HUES6 (cell line): ENCODE results near the gene ITFG1.
"Not testable (repeated sequence)": the region's sequence is repeated elsewhere in the genome, so short reads cannot be mapped to it uniquely, and the experiment has no call there.

Experiments
- H3K27ac ChIP-seq: 2 replicates; pipeline ENCODE4 v1.7.0; 2013; ENCODE audit warnings: low read depth, mild to moderate bottlenecking, low read length, inconsistent platforms
- H3K27me3 ChIP-seq: 2 replicates; pipeline ENCODE4 v1.6.1; 2013; ENCODE audit warnings: low read length; ENCODE audit not compliant: control insufficient read depth, insufficient read depth
- H3K36me3 ChIP-seq: 2 replicates; pipeline ENCODE4 v1.6.1; 2013; ENCODE audit warnings: low read length; ENCODE audit not compliant: control insufficient read depth, insufficient read depth
- H3K4me1 ChIP-seq: 2 replicates; pipeline ENCODE4 v1.6.1; 2013; ENCODE audit warnings: low read length; ENCODE audit not compliant: control insufficient read depth, insufficient read depth
- H3K4me3 ChIP-seq: 2 replicates; pipeline ENCODE4 v1.5.1; 2013; ENCODE audit warnings: low read depth, low read length
- H3K9ac ChIP-seq: one replicate; pipeline ENCODE4 v1.6.1; 2013; ENCODE audit warnings: mild to moderate bottlenecking, low read length
- H3K9me3 ChIP-seq: 2 replicates; pipeline ENCODE4 v1.6.1; 2013; ENCODE audit warnings: low read depth, low read length; ENCODE audit not compliant: control insufficient read depth, insufficient read depth

Gene ITFG1

DNA sequence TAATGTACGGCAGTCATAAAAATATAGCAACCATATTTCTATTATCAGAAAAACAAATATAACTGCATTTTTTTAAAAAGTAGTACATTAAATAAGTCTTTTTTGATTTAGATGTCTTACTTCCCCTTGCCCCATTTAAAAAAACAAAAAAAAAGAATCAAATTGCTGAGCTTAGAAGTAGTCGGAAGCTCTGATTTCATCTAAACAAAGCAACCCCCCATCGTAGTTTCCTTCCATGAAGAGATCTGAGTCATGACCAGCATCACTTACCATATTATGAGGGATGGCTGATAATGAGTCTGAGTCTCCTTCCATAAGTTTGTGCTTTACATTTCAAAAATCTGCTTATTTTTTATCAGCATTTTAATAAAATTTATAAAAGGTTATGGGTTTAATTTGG lies 86.2 kb downstream of the ITFG1 start:
- Histone ChIP-seq H3K27ac (no peak overlapping the region), H3K4me3 (no peak overlapping the region), H3K27me3 (no peaks in the 10 kb centered on the region), H3K36me3 (no peaks in the 10 kb centered on the region), H3K9me3 (no peaks in the 10 kb centered on the region), H3K9ac (no peak overlapping the region), H3K4me1 (peaks cover 35% of the 10 kb centered on the region)

DNA sequence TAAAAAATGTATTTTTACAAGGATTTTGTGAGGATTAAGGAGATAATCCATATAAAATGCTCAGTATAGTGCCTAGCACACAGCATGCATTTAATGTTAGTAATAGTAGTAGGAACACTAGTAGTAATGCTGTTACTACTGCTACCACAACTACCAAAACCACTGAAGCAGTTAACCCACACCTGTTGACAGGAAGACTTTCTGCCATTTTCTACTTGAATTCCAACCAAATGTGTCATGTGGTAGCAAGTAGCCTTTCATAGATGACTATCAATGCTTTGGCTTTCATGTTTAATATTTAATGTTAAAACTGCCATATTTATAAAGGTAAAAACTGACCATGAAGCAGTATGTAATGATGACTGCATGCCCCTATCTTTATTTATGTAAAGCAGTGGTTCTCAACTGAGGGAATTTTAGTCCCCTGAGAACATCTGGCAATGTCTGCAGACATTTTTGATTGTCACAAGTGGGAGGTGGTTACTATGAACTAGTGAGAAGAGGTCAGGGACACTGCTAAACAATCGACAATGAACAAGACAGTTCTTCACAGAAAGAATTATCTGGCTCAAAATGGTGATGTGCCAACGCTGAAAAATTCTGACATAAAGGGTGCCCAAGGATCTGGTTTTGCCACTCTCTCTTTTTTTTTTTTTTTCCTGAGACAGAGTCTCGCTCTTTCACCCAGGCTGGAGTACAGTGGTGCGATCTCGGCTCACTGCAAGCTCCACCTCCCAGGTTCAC lies 89.4 kb downstream of the ITFG1 start:
- Histone ChIP-seq H3K27ac (no peak overlapping the region), H3K4me1 (peaks cover 31% of the 10 kb centered on the region), H3K9me3 (no peaks in the 10 kb centered on the region), H3K9ac (no peak overlapping the region), H3K4me3 (no peak overlapping the region), H3K36me3 (no peaks in the 10 kb centered on the region), H3K27me3 (no peaks in the 10 kb centered on the region)

DNA sequence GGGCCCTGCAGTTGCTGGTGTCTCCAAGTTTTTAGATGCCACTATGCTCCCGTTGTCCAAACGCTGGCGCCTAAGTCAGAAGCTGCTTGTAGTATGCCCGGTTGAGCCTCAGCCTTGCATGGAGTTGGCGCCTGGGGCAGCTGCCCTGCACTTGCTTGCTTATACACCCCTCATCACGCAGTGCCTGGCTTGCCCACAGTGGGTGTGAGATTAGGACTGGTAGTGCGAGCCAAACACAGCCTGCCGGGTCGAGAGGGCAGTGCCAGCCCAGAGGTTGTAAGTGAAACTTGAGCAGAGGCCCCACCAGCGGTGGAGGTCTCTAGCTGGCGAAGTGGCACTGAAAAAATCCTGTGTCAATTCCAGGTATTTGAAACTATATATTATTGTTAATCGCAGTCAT lies 90.3 kb downstream of the ITFG1 start:
- H3K27me3 ChIP-seq = no peaks in the 10 kb centered on the region
- H3K9me3 ChIP-seq = no peaks in the 10 kb centered on the region
- H3K36me3 ChIP-seq = no peaks in the 10 kb centered on the region
- no peak overlapping the region for H3K4me3 ChIP-seq
- H3K27ac ChIP-seq = no peak overlapping the region
- no peak overlapping the region for H3K9ac ChIP-seq
- peaks cover 38% of the 10 kb centered on the region for H3K4me1 ChIP-seq

DNA sequence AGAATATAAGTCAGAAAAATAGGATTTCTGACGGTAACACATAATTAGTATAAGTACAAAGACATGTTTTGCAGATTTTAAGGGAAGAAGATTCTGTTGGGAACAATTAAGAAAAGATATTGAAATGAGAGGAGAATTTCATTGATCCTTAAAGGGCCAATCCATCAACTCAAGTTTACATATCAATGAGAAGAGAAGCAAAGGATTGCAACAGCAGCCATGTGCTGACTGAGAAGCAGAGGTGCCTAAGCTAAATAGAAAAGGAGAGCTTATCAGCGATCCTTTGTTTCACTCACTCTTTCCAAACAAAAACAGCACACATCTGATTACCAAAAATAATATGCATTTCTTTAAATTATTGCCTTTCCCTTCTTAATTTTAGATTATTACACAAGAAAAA lies 94.6 kb downstream of the ITFG1 start:
- H3K36me3 ChIP-seq = no peaks in the 10 kb centered on the region
- H3K27ac ChIP-seq = peak overlapping the region; percentile 34; the same call in 1 of the 2 replicates
- H3K4me3 ChIP-seq = no peak overlapping the region
- H3K9me3 ChIP-seq = no peaks in the 10 kb centered on the region
- peaks cover 32% of the 10 kb centered on the region for H3K4me1 ChIP-seq
- no peak overlapping the region for H3K9ac ChIP-seq
- no peaks in the 10 kb centered on the region for H3K27me3 ChIP-seq

DNA sequence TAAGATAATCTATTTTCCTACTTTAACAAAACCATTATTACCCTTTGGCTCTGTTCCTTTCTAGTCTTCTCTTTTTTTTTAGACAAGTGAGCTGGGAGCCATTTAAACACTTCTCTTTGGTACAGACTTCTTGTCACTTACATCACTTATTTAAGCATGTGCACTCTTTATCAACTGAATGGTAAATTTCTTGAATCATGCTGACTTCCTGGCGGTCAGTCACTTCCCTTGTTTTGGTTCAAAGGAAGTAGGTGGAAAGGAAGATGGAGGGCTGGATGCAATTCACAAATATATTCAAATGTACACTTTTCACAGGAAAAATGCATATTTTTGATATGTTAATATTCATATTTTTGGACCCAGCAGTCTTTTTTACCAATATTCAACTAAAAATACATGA lies 97.1 kb downstream of the ITFG1 start:
- H3K9ac ChIP-seq = no peak overlapping the region
- peaks cover 26% of the 10 kb centered on the region for H3K4me1 ChIP-seq
- H3K9me3 ChIP-seq = no peaks in the 10 kb centered on the region
- no peak overlapping the region for H3K4me3 ChIP-seq
- H3K27ac ChIP-seq = no peak overlapping the region
- H3K36me3 ChIP-seq = no peaks in the 10 kb centered on the region
- no peaks in the 10 kb centered on the region for H3K27me3 ChIP-seq

DNA sequence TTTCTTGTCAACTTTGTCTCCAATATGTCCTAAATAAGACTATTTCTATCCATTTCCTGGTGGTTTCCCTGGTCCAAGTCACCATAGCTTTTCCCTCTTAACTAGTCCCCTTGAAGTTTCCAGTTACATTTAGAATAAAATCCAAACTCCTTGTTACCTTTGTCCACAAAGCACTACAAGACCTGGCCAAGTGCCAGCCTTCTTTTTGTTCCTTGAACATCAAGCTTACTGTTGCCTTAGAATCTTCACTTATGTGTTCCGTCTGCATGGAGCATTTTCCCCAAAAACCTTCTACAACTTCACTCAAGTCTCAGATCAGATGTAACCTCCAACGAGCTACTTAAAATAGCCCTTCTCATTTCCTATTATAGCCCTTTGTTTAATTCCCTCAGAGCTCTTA lies 101.4 kb downstream of the ITFG1 start:
- H3K9ac ChIP-seq = no peak overlapping the region
- H3K27me3 ChIP-seq = no peaks in the 10 kb centered on the region
- peaks cover 7% of the 10 kb centered on the region; the same call in 1 of the 2 replicates for H3K4me1 ChIP-seq
- no peaks in the 10 kb centered on the region for H3K9me3 ChIP-seq
- no peaks in the 10 kb centered on the region for H3K36me3 ChIP-seq
- H3K4me3 ChIP-seq = no peak overlapping the region
- no peak overlapping the region for H3K27ac ChIP-seq

DNA sequence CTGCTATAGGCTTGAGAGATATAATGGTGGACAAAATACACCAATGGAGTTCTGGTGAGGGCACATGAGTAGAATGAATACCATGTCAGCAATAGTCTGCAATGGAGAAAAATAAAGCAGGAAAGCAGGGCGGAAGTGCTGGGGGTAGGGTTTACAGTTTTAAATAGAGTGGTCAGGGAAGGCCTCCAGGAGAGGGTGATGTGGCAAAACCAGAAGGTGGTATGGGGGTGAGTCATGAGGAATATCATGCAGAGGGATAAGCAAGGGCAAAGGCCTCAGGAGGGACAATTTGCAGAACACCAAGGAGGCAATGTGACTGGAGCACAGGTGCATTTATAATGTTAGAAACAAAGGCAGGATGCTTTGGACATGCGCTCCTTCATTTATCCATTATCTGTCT lies 102.0 kb downstream of the ITFG1 start:
- H3K9me3 ChIP-seq = peaks cover 3% of the 10 kb centered on the region; the same call in 1 of the 2 replicates
- peaks cover 4% of the 10 kb centered on the region; the same call in 1 of the 2 replicates for H3K4me1 ChIP-seq
- no peak overlapping the region for H3K4me3 ChIP-seq
- H3K36me3 ChIP-seq = no peaks in the 10 kb centered on the region
- no peaks in the 10 kb centered on the region for H3K27me3 ChIP-seq
- no peak overlapping the region for H3K9ac ChIP-seq
- H3K27ac ChIP-seq = no peak overlapping the region

DNA sequence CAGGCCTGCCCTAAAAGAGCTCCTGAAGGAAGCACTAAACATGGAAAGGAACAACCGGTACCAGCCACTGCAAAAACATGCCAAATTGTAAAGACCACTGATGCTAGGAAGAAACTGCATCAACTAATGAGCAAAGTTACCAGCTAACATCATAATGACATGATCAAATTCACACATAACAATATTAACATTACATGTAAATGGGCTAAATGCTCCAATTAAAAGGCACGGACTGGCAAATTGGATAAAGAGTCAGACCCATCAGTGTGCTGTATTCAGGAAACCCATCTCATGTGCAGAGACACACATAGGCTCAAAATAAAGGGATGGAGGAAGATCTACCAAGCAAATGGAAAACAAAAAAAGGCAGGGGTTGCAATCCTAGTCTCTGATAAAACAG lies 111.8 kb downstream of the ITFG1 start:
- H3K4me1 ChIP-seq, H3K27me3 ChIP-seq, H3K27ac ChIP-seq, H3K4me3 ChIP-seq, H3K36me3 ChIP-seq, H3K9ac ChIP-seq: not testable (repeated sequence)
- peaks cover 23% of the 10 kb centered on the region for H3K9me3 ChIP-seq

DNA sequence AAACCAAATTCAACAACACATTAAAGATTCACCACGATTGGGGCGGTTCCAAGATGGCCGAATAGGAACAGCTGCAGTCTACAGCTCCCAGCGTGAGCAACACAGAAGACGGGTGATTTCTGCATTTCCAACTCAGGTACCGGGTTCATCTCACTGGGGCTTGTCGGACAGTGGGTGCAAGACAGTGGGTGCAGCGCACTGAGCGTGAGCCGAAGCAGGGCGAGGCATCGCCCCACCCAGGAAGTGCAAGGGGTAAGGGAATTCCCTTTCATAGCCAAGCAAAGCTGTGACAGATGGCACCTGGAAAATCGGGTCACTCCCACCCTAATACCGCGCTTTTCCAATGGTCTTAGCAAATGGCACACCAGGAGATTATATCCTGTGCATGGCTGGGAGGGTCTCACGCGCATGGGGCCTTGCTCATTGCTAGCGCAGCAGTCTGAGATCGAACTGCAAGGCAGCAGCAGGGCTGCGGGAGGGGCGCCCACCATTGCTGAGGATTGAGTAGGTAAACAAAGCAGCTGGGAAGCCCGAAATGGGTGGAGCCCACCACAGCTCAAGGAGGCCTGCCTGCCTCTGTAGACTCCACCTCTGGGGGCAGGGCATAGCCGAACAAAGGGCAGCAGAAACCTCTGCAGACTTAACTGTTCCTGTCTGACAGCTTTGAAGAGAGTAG lies 113.7 kb downstream of the ITFG1 start:
- not testable (repeated sequence) for H3K27ac ChIP-seq, H3K36me3 ChIP-seq, H3K9ac ChIP-seq, H3K4me1 ChIP-seq, H3K4me3 ChIP-seq, H3K27me3 ChIP-seq
- H3K9me3 ChIP-seq = peaks cover 20% of the 10 kb centered on the region

DNA sequence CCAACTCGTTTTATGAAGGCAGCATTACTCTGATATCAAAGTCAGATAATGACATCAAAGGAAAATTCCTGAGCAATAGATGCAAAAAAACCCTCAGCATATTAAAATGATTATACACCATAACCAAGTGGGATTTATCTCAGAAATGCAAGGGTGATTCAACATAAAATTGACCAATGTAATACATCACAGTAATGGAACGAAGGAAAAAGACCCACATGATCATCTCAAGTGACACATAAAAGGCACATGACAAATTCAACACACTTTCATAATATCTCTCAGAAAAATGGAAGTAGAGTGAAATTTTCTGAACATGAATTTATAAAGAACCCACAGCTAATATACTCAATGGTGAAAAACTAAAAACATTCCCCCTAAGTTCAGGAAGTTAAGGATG lies 118.8 kb downstream of the ITFG1 start:
- Histone ChIP-seq H3K27ac (no peak overlapping the region), H3K27me3 (no peaks in the 10 kb centered on the region), H3K36me3 (no peaks in the 10 kb centered on the region; the same call in 1 of the 2 replicates), H3K9ac (no peak overlapping the region), H3K9me3 (peaks cover 22% of the 10 kb centered on the region), H3K4me3 (no peak overlapping the region), H3K4me1 (no peaks in the 10 kb centered on the region)

DNA sequence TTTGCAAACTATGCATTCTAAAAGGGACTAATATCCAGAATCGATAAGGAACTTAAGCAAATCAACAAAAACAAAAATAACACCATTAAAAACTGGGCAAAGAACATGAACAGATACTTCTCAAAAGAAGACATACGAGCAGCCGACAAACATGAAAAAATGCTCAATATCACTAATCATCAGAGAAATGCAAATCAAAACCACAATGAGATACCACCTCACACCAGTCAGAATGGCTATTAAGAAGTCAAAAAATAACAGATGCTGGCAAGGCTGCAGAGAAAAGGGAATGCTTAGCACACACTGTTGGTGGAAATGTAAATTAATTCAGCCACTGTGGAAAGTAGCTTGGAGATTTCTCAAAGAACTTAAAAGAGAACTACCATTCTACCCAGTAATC lies 130.3 kb downstream of the ITFG1 start:
- not testable (repeated sequence) for H3K27ac ChIP-seq, H3K27me3 ChIP-seq, H3K4me1 ChIP-seq, H3K9ac ChIP-seq, H3K4me3 ChIP-seq, H3K36me3 ChIP-seq, H3K9me3 ChIP-seq
